Measurements from ENCODE around the gene SPPL2B. TPM values are rescaled to one million over a fixed set of nuclear protein-coding genes. Genes with fewer than 3 reads are reported as not detected.
A peak's percentile ranks its signal among the peaks of the same experiment; 100 is the strongest.

Gene SPPL2B
- total RNA-seq, 3 donors from 2014 or later (not counting 1 experiment from before 2014, with no cell fraction given): 63.2 to 83.8 (median 79.7) TPM

- no peak overlapping the region for H3K4me3 Mint-ChIP-seq
- DNase-seq: no peak
- Histone ChIP-seq H3K4me1 (ENCODE audit: control insufficient read depth, insufficient read depth, low read length) (peaks cover 53% of the 10 kb centered on the region), H3K4me3 (ENCODE audit: low read length) (no peak overlapping the region), H3K9me3 (ENCODE audit: control insufficient read depth, insufficient read depth, low read length) (no peaks in the 10 kb centered on the region), H3K27ac (ENCODE audit: low read length) (no peak overlapping the region), H3K27me3 (ENCODE audit: control insufficient read depth, insufficient read depth, low read length) (no peaks in the 10 kb centered on the region), H3K36me3 (ENCODE audit: control insufficient read depth, insufficient read depth, low read length) (no peaks in the 10 kb centered on the region)
- no peak overlapping the region for H3K27ac Mint-ChIP-seq
- no peak for TF ChIP-seq CTCF (IDR thresholded peaks at IDR 0.05)
- intact Hi-C loops (cut with micrococcal nuclease): no loop called here
- ATAC-seq: no peak
- WGBS (ENCODE audit: insufficient coverage): 92% methylated on average over 20 of the region's 20 CpGs
- no peaks in the 10 kb centered on the region for H3K9me3 Mint-ChIP-seq
- no peaks in the 10 kb centered on the region for H3K36me3 Mint-ChIP-seq
- H3K27me3 Mint-ChIP-seq (ENCODE audit: low read depth in 2 of 2): no peaks in the 10 kb centered on the region
- H3K4me1 Mint-ChIP-seq: peaks cover 36 to 55% of the 10 kb centered on the region in 2 donors
Measured at GRCh38 chr19:2286402-2287140, 41.9 kb upstream of the SPPL2B start.

- 64% methylated on average over 13 of the region's 13 CpGs for WGBS (ENCODE audit: insufficient coverage)
Measured at GRCh38 chr19:2287585-2288337, 40.7 kb upstream of the SPPL2B start.

DNA sequence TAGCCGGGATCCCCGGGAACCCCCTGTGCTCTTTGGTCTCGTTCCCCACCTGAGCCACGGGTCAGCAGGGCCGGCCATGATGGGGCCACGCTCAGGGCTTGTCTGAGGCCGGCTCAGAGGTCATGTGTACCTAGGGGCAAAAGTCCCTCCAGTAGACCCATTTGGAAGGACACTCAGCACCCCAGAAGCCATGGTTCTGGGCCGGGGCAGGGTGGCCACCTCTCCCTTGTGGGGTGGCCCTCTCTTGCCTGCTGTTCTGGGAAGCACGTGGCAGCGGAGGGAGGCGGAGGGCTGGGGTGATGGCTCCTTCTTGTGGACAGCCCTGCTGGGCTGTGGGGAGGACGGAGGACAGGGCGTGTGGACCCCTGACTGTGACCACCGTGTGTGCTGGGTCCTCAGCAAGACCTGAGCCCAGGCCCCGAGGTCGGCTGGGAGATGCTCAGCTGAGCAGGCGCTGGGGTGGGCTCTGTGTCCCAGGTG lies 40.1 kb upstream of the SPPL2B start:
- intact Hi-C loops (cut with micrococcal nuclease): no loop called here
- H3K27me3 ChIP-seq (ENCODE audit: control insufficient read depth, insufficient read depth, low read length): no peaks in the 10 kb centered on the region
- Mint-ChIP-seq H3K4me3 (peak overlapping the region; percentile 94), H3K27ac (peak overlapping the region; percentile 88 to 98), H3K36me3 (no peaks in the 10 kb centered on the region), H3K4me1 (peaks cover 22 to 47% of the 10 kb centered on the region in 2 donors), H3K27me3 (ENCODE audit: low read depth in 2 of 2) (no peaks in the 10 kb centered on the region), H3K9me3 (no peaks in the 10 kb centered on the region)
- peak overlapping the region; percentile 68 for H3K27ac ChIP-seq (ENCODE audit: low read length)
- WGBS (ENCODE audit: insufficient coverage): 83% methylated on average over 17 of the region's 17 CpGs
- no peaks in the 10 kb centered on the region for H3K9me3 ChIP-seq (ENCODE audit: control insufficient read depth, insufficient read depth, low read length)
- H3K36me3 ChIP-seq (ENCODE audit: control insufficient read depth, insufficient read depth, low read length): no peaks in the 10 kb centered on the region
- DNase-seq (no peak), ATAC-seq (no peak)
- TF ChIP-seq CTCF (IDR thresholded peaks at IDR 0.05): no peak
- H3K4me3 ChIP-seq (ENCODE audit: low read length): no peak overlapping the region
- peaks cover 42% of the 10 kb centered on the region for H3K4me1 ChIP-seq (ENCODE audit: control insufficient read depth, insufficient read depth, low read length)

More at GRCh38 chr19:2287585-2288337, 40.7 kb upstream of the SPPL2B start:
- peaks cover 47% of the 10 kb centered on the region for H3K4me1 ChIP-seq (ENCODE audit: control insufficient read depth, insufficient read depth, low read length)
- ATAC-seq (no peak), DNase-seq (peak in 1 of 2 donors; percentile 25)
- no peaks in the 10 kb centered on the region for H3K36me3 Mint-ChIP-seq
- H3K9me3 ChIP-seq (ENCODE audit: control insufficient read depth, insufficient read depth, low read length): no peaks in the 10 kb centered on the region
- intact Hi-C loops (cut with micrococcal nuclease): no loop called here
- peak overlapping the region; percentile 94 for H3K4me3 Mint-ChIP-seq
- TF ChIP-seq CTCF (IDR thresholded peaks at IDR 0.05): no peak
- no peaks in the 10 kb centered on the region for H3K27me3 Mint-ChIP-seq (ENCODE audit: low read depth in 2 of 2)
- no peaks in the 10 kb centered on the region for H3K36me3 ChIP-seq (ENCODE audit: control insufficient read depth, insufficient read depth, low read length)
- H3K27ac ChIP-seq (ENCODE audit: low read length): no peak overlapping the region
- H3K9me3 Mint-ChIP-seq: no peaks in the 10 kb centered on the region
- H3K27me3 ChIP-seq (ENCODE audit: control insufficient read depth, insufficient read depth, low read length): no peaks in the 10 kb centered on the region
- peak overlapping the region; percentile 88 to 98 for H3K27ac Mint-ChIP-seq
- H3K4me3 ChIP-seq (ENCODE audit: low read length): no peak overlapping the region
- peaks cover 26 to 47% of the 10 kb centered on the region in 2 donors for H3K4me1 Mint-ChIP-seq

Measured in natural killer cell (primary cell).